Progenitor cell of endocrine pancreas (in vitro differentiated cells): ENCODE measurements around the gene KCNQ1. TPM values are rescaled to one million over a fixed set of nuclear protein-coding genes. Genes with fewer than 3 reads are reported as not detected.

Experiments
- DNase-seq: peaks from one replicate; pipeline ENCODE4 v3.0.0; 2021; ENCODE audit warnings: low spot score; ENCODE audit not compliant: unreplicated experiment
- H3K27ac Mint-ChIP-seq: 2 replicates; pipeline ENCODE4 v1.8.0; 2021; ENCODE audit warnings: mild to moderate bottlenecking, moderate library complexity, mixed read lengths
- H3K27me3 Mint-ChIP-seq: 2 replicates; pipeline ENCODE4 v1.8.0; 2021; ENCODE audit warnings: mixed read lengths
- H3K36me3 Mint-ChIP-seq: 2 replicates; pipeline ENCODE4 v1.8.0; 2022; ENCODE audit warnings: mixed read lengths; ENCODE audit not compliant: insufficient read depth
- H3K4me1 Mint-ChIP-seq: 2 replicates; pipeline ENCODE4 v1.8.0; 2021; ENCODE audit warnings: low read depth, mixed read lengths
- H3K4me3 Mint-ChIP-seq: 2 replicates; pipeline ENCODE4 v1.8.0; 2021; ENCODE audit warnings: low read depth, mild to moderate bottlenecking, moderate library complexity, mixed read lengths
- H3K9me3 Mint-ChIP-seq: 2 replicates; pipeline ENCODE4 v1.8.0; 2021; ENCODE audit warnings: low read depth, mixed read lengths
- total RNA-seq: library from RNA; stranded (reverse); gene quantifications from 2 replicates; pipeline ENCODE4 v1.2.1, GENCODE V29; 2021
- TF ChIP-seq, protein P1 (sequence below): fragments of 200-600 bp; sonication (generic); IDR thresholded peaks from one replicate; pipeline ENCODE4 v1.5.0; 2021; ENCODE audit warnings: antibody characterized with exemption, mild to moderate bottlenecking; ENCODE audit not compliant: unreplicated experiment

Gene KCNQ1
- total RNA-seq, 1 donor from 2014 or later: 3.3 TPM

DNA sequence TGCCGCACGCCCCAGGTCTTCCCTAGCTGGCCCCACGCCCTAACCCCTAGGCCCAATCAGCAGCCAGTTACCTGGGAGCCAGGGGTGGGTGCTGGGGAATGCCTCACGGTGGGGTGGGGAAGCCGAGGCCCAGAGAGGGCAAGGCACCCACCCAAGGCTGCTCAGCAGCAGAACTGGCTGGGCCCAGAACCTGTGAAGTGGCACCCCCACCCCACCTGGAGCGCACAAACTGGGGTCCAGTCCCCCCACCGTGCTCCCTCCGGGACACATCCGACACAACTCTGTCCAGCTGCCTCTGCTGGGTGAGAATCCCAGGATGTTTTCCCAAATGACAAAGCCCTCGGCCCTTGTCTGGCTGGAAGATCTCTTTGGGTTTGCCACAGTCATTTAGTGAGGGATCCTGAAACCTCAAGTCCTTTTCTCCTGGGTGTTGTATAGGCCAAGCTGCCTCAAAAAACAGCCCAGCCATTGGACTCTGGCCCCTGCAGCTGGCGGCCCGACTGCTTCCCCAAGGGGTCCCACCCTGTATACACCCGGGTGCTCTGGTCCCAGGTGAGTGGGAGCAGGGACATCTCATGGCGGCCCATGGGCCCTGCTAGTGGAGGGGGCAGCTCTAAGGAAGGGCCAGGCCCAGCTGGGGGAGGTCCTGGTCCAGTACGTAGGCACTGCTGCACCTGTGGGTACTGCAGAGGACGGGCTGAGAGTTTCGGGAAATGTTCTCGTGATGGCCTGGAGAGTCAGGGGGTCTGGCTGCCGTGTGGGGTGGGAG, 23.4 kb upstream of the KCNQ1 start:
- Mint-ChIP-seq H3K4me3 (no peak overlapping the region), H3K36me3 (no peaks in the 10 kb centered on the region), H3K27ac (no peak overlapping the region), H3K27me3 (no peaks in the 10 kb centered on the region), H3K9me3 (no peaks in the 10 kb centered on the region), H3K4me1 (no peaks in the 10 kb centered on the region)
- TF ChIP-seq, protein P1, sequence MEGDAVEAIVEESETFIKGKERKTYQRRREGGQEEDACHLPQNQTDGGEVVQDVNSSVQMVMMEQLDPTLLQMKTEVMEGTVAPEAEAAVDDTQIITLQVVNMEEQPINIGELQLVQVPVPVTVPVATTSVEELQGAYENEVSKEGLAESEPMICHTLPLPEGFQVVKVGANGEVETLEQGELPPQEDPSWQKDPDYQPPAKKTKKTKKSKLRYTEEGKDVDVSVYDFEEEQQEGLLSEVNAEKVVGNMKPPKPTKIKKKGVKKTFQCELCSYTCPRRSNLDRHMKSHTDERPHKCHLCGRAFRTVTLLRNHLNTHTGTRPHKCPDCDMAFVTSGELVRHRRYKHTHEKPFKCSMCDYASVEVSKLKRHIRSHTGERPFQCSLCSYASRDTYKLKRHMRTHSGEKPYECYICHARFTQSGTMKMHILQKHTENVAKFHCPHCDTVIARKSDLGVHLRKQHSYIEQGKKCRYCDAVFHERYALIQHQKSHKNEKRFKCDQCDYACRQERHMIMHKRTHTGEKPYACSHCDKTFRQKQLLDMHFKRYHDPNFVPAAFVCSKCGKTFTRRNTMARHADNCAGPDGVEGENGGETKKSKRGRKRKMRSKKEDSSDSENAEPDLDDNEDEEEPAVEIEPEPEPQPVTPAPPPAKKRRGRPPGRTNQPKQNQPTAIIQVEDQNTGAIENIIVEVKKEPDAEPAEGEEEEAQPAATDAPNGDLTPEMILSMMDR: no peak
- no peak for DNase-seq

DNA sequence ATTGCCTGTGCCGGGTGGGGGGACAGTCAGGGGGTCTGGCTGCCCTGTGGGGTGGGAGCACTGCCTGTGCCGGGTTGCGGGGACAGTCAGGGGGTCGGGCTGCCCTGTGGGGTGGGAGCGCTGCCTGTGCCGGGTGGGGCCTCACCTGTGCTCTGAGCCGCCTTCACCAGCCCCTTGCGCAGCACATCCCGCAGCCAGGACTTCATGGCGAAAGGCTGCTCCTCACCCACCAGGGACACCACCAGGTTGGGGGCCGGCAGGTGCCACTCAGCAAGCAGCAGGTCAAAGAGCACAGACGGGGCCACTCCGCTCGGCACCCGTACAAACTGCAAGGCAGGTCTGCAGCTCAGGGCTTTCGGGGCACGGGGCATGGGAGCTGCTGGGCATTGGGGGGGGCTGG, 22.8 kb upstream of the KCNQ1 start:
- TF ChIP-seq, protein P1: no peak
- Mint-ChIP-seq H3K4me1 (no peaks in the 10 kb centered on the region), H3K27me3 (no peaks in the 10 kb centered on the region), H3K27ac (no peak overlapping the region), H3K9me3 (no peaks in the 10 kb centered on the region), H3K36me3 (no peaks in the 10 kb centered on the region), H3K4me3 (no peak overlapping the region)
- no peak for DNase-seq

DNA sequence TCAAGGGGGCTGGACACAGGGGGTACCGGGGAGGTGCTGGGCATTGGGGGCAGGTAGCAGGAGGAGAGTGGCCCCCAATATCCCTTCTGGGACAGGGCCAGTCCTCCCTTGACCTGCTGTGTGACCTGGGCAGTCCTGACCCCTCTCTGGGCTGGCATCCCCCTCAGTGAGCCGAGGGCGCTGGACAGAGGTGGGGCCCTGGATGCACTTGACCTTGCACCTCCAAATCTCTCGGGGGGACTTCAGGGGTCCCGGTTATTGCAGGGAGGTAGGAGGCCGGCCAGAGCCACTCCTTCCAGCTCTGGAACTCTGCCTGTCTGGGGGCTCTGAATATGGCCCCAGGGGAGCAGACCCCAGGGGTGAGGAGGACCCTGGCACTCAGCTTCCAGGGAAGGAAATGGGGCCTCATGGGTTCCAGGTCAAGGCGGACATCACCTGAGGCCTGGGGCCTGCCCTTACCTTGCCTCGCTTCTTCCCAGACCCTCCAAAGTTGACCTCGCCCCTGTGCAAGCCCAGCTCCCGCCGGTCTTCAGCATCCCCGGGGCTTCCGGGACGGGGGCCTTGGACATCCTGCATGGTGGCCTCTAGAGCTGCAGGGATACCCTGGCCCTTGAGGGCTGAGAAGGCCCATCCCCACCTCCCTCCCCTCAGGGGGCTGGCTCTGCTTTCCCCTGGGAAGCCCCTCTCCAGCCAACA, 22.2 kb upstream of the KCNQ1 start:
- no peak overlapping the region for H3K27ac Mint-ChIP-seq
- H3K27me3 Mint-ChIP-seq: no peaks in the 10 kb centered on the region
- no peaks in the 10 kb centered on the region for H3K9me3 Mint-ChIP-seq
- H3K36me3 Mint-ChIP-seq: no peaks in the 10 kb centered on the region
- no peak overlapping the region for H3K4me3 Mint-ChIP-seq
- no peaks in the 10 kb centered on the region for H3K4me1 Mint-ChIP-seq
- no peak for DNase-seq
- TF ChIP-seq, protein P1: no peak

DNA sequence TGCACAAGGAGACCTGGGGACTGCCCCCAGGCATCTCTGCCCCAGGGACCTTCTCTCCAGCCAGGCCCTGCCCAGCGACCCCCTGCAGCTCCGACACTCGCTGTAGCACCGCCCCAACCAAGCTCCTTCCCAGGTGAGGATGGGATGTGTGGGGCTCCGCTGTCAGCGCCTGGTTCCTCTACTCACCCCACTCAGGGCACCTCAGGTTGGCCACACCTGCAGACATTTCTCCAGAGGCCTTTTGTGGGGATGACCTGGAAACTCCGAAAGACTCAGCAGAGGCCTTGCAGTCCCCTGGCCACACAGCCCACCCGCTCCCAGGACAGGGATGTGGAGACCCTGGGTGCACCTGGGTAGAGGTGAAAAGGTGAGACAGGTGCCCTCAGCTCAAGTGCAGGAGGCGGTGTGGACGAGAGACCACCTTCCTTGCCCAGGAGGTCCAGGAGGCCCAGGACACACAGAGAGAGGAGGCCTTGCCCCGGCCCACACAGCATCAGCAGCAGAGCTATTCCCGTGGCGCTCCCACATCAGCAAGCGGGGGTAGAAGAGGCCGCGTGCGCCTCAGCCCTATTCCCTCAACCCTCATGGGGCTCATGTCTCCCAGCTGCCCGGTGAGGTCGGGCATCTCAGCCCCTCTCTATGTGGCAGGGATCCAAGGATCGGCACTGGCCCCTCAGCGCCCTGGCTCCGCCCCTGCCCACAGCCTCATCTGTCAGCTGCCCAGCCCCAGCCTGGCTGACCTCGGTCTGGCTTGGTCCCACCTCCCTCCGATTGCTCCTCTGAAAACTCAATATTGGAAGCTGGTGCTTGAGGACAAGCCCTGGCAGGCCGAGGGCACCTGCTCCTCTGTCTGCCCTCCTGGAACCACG, 21.4 kb upstream of the KCNQ1 start:
- no peak overlapping the region for H3K27ac Mint-ChIP-seq
- H3K36me3 Mint-ChIP-seq: no peaks in the 10 kb centered on the region
- no peak overlapping the region for H3K4me3 Mint-ChIP-seq
- TF ChIP-seq, protein P1: no peak
- H3K4me1 Mint-ChIP-seq: no peaks in the 10 kb centered on the region
- H3K9me3 Mint-ChIP-seq: no peaks in the 10 kb centered on the region
- DNase-seq: no peak
- no peaks in the 10 kb centered on the region for H3K27me3 Mint-ChIP-seq
